Activated CD4-positive, alpha-beta T cell treated with anti-CD3 and anti-CD28 coated beads, Interleukin-2, Interleukin-4, amounts not matched to agents 100 ng/mL and 50 ng/mL, durations not matched to agents 16 hours and 8 hours (primary cell): ENCODE results near the gene PNMA8B.
A peak's percentile ranks its signal among the peaks of the same experiment; 100 is the strongest.
"Not testable (repeated sequence)": the region's sequence is repeated elsewhere in the genome, so short reads cannot be mapped to it uniquely, and the experiment has no call there.

ENCODE experiments used
- DNase-seq: peaks from one replicate; pipeline ENCODE4 v3.0.0-alpha.2; 2020; ENCODE audit warnings: low spot score

Gene PNMA8B

GRCh38 chr19:46495786-46496099 lies at the start of gene PNMA8B:
Gene PNMA8B, minus strand, starts transcription at chr19:46495867. Its CDS starts 402 bp downstream, at chr19:46495465.
- peak; percentile 11 for DNase-seq

- no peak for DNase-seq
Measured at GRCh38 chr19:46544651-46545050, 49.0 kb upstream of the PNMA8B start.

GRCh38 chr19:46542428-46543230 lies 47.0 kb upstream of the PNMA8B start:
- DNase-seq = peak; percentile 75

GRCh38 chr19:46537136-46538097 lies 41.8 kb upstream of the PNMA8B start:
- DNase-seq = peak; percentile 41

DNA sequence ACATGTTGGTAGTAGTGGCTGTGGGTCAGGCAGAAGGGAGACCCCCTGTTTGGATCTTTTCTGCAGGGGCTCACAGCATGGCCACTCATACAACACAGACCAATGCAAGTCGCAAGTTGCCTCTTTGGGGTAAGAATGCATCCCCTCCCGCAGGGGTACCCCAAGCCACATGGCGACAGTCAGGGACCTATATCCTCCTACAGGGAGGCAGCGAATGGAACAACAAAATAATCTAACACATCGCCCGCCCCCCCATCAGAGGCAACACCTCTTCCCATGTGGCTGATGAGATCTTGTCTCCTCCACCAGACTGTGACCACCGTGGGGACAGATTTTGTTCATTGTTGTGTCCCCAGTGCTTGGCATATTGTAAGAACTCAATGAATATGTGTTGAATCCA lies 40.7 kb upstream of the PNMA8B start:
- no peak for DNase-seq

DNA sequence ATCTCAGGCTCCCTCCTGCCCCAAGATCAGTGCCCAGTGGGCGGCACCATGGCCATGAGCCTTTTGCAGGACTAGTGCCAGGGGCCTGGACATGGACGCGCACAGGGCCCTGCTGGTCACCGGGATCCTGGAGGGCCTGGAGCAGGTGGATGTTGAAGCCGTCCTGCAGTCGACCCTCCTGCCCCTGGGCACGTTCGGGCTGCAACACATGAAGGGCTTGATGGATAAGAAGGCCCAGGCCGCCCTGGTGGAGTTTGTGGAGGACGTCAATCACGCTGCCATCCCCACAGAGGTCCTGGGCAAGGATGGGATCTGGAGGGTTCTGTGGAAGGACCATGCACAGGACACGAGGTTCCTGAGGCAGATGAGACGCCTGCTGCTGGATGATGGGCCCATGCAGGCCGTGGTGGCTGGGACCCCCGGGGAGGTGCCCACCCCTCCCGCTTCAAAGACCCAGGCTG lies 38.0 kb upstream of the PNMA8B start:
- DNase-seq = no peak

- DNase-seq = no peak
Measured at GRCh38 chr19:46533078-46533620, 37.5 kb upstream of the PNMA8B start.

- DNase-seq = no peak
Measured at GRCh38 chr19:46530636-46531035, 35.0 kb upstream of the PNMA8B start.

DNA sequence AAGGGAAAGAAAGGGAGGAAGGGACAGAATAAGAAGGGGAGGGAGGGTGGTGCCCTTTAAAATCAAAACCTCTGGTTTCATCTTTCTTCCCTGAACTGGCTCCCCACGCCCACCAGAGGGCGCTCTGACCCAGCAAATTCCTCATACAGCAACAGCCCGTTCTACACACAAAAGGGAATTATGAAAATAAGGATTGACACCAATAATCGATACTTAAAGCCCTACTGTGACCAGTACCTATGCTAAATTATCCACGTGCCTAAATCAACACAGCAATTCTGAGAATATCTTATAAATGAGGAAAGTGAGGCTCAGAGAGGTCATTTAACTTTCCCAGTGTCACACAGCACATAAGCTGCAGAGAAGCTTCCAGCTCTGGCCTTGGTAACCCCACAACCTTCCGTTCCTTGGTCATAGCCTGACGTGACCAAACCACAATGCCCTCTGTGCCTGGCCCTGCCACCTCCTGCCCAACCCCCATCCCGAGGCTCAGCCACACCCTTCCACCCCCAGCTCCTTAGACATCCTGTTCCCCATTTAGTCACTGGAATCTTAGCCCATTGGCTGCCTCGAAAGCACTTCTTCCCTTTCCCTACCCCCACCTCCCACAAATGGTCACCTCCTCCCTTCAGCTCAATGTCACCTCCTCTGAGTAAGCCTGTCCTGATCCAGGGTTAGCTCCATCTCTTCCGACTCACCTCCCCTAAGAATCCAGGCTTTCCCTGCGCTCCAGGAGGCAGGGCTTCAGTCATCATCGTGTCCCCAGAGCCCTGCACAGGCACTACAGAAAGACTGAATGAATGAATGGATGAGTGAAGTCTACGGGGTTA lies 34.2 kb upstream of the PNMA8B start:
- DNase-seq = peak; percentile 63

- DNase-seq = no peak
Measured at GRCh38 chr19:46528601-46529590, 33.2 kb upstream of the PNMA8B start.

DNA sequence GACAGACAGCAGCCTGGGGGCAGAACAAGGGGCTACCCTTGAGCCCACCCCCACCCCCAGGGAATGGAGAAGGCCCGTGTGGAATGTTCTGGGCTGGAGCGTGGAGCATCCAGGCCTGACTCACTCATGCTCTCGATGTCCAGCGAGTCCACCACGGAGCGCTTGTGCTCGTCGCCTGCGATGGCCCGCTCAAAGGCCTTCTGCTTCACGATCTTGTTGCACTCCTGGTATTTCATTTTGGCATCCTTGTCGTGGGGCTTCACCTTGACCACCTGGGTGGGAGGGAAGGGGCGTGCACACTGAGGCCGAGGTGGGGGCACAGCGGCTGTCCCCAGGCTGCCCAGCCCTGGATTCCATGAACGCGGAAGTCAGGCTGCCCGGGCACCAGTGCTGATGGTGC lies 31.1 kb upstream of the PNMA8B start:
- DNase-seq = not testable (repeated sequence)

DNA sequence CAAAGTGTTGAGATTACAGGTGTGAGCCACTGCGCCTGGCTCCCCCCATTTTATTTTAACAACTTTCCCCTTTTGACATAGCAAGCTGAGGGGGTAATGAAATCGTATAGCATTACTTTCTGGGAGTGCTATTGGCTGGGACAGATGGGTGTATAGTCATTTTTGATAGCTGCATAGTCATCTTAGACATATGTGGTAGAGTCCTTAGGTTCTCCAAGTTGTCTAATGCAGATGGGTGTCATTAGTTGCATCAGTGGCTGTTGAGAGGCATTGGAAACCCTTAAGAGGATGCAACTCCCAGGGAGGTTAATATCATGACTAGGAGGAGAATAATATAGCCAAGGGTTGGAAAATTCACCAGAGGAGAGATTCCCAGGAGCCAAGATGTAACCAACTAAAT lies 28.6 kb upstream of the PNMA8B start:
- DNase-seq = peak; percentile 23

DNA sequence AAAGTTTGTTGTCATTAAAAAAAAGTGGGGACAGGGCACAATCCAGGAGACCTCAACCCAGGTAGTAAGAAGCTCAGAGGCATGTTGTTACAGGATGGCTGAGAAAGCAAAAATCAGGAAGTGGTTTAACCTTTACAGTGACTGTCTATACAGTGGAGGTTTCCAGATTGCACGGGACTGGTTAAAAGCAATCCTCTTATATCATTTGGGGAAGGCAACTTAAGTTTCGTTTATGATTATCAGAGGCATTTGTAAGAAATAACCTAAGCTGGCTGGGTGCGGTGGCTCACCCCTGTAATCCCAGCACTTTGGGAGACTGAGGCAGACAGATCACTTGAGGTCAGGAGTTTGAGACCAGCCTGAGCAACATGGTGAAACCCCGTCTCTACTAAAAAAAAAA lies 27.3 kb upstream of the PNMA8B start:
- DNase-seq = peak; percentile 55

DNA sequence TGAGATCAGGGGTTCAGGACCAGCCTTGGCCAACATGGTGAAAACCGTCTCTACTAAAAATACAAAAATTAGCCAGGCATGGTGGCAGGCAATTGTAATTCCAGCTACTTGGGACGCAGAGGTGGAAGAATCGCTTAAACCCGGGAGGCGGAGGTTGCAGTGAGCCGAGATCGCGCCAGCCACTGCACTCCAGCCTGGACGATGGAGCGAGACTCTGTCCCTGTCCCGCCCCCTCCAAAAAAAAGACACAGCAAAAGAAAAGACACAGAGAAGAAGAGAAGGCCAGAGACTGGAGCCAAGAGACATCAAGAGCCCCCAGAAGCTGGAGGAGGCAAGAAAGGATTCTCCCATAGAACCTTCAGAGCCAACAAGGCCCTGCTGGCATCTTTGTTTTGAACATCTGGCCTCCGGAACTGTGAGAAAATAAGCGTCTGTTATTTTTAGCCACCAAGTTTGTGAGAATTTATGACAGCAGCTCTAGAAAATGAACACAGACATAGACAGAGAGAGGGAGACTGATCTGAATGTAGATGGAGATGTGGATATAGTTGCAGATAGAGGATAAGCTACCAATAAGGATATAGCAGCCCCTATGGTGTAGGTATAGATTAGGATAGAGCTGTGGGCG lies 25.7 kb upstream of the PNMA8B start:
- no peak for DNase-seq

DNA sequence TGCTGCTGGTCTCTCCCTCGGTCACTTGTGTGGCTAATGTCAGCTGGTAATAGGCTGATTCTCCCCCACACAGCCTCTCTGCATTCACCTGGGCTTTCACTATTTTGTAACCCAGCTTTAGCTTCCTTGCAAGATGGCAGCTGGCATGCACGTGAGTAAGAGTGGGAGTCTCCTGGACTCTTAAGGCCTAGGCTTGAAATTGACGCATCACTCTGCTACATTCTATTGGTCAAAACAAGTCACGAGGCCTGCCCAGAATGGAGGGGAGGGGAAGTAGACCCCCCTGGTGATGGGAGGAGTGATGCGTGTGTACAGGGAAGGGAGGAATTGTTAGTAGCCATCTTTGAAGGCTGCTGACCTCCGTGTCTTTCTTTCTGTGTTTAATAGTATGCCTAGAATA lies 24.9 kb upstream of the PNMA8B start:
- no peak for DNase-seq

GRCh38 chr19:46517471-46517870 lies 21.8 kb upstream of the PNMA8B start:
- DNase-seq = no peak

DNA sequence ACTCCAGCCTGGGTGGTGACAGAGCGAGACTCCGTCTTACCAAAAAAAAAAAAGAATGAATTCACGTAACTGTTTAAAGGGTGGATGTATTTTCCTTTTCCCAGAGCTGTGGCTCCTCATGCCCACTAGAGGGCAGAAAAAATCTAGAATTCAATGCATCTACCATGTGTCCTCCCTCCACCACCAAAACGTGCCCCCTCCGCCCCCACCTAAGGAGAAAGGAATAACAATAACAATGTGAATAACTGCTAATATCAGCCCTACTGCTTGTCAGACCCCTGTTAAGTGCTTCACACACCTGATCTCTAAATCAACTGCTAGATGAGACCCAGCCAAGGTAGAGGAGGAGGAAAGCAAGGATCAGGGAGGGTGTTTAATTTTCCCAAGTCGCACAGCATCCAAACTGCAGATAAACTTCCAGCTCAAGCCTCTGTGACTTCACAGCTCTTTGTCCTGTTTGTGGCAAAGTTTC lies 20.2 kb upstream of the PNMA8B start:
- DNase-seq = peak; percentile 45

DNA sequence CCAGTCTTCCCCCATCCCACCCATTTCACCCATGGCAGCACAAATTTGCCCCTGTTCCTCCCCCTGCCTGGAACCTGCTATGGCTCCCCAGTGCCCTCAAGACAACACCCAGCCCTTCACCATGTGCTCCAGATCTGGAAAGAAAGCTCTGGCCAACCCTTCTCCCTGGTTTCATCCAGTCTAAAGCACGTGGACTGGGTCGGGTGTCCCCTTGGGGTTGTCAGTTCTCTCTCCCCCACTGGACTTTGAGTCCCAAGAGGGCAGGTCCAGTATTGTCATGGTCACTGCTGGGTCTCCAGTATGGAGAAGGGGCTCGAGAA lies 19.6 kb upstream of the PNMA8B start:
- no peak for DNase-seq

- DNase-seq = no peak
Measured at GRCh38 chr19:46514589-46515289, 19.1 kb upstream of the PNMA8B start.
